Psoas muscle (tissue), 8 donors: ENCODE results near the gene CCND1. TPM values are rescaled to one million over a fixed set of nuclear protein-coding genes. Genes with fewer than 3 reads are reported as not detected.

Source experiments
- ATAC-seq, 4 donors: fragments of 200-7000 bp; cut with Tn5 transposase; one replicate each; pipeline ENCODE4 v1.9.1; 2020; ENCODE audit warnings: moderate library complexity in 3 of 4, mild to moderate bottlenecking in 2 of 4
- DNase-seq, 2 donors: peaks; one replicate each; pipeline ENCODE4 v3.0.0-alpha.2; 2020
- H3K27ac ChIP-seq: fragments of 200-600 bp; one replicate; pipeline ENCODE4 v1.8.0; 2022
- H3K27me3 ChIP-seq, 3 donors: fragments of 200-600 bp in 1 of 3; one replicate each; pipeline versions ENCODE4 v1.6.1 to v1.8.0; 2013 to 2022; ENCODE audit warnings: low read length in 2 of 3, mild to moderate bottlenecking in 2 of 3, moderate library complexity in 1 of 3; ENCODE audit not compliant: insufficient read depth in 3 of 3
- H3K36me3 ChIP-seq, 2 donors: fragments of 200-600 bp in 1 of 2; one replicate each; pipeline versions ENCODE4 v1.6.1 to v1.8.0; 2013 to 2022; ENCODE audit warnings: low read depth in 1 of 2, mild to moderate bottlenecking in 1 of 2, moderate library complexity in 1 of 2; ENCODE audit not compliant: insufficient read depth in 1 of 2
- H3K4me1 ChIP-seq: fragments of 200-600 bp; one replicate; pipeline ENCODE4 v1.8.0; 2022
- H3K4me3 ChIP-seq: fragments of 200-600 bp; one replicate; pipeline ENCODE4 v1.8.0; 2022; ENCODE audit warnings: mild to moderate bottlenecking
- H3K9me3 ChIP-seq: fragments of 200-600 bp; one replicate; pipeline ENCODE4 v1.8.0; 2022
- CTCF ChIP-seq: fragments of 200-600 bp; IDR thresholded peaks from one replicate; pipeline ENCODE4 v1.8.0; 2022; ENCODE audit warnings: antibody characterized with exemption
- WGBS, 3 donors: extraction: QIAGEN DNeasy Blood & Tissue Kit; methylation state at CpG; one replicate each; pipeline versions ENCODE4 v1.1.6 to v1.1.7; 2013; 5-methylcytosine and 5-hydroxymethylcytosine counted together
- intact Hi-C, 2 donors: fragments of 100-400 bp; cut with DNase I; formaldehyde crosslinking; loops; one replicate each; pipeline versions ENCODE4 v1.11.0 to v1.14.2; 2022
- polyA plus RNA-seq, 3 donors: library from polyadenylated mRNA; stranded (reverse); fragments of 200-250 nt; gene quantifications; one replicate each; pipeline ENCODE4 v1.2.3, GENCODE V29; 2013
- total RNA-seq, 4 donors: library from RNA; stranded (reverse); fragmentation: NEBNext Ultra II Directional in 2 of 4; extraction: Animal tissue kit (Norgen Biotek cat#: 25700) in 2 of 4; gene quantifications; one replicate each; pipeline versions ENCODE4 v1.2.1 to v1.2.4, GENCODE V29; 2021 to 2023
- donor health status: healthy with polysubstance abuse.
- donor health status: DM: no; HTN: no; CAD: no; lungs with moderate emphysema.
- donor health status: Bipolar disorder and iron deficiency.
- donor health status: healthy.
- donor health status: DM: yes; HTN: yes; CAD: no.
- donor health status: DM: no; HTN: no; CAD: no.
- donor health status: DM: no; HTN: no; CAD: no.
- donor health status: DM: yes; HTN: yes; CAD: no.

Gene CCND1
- total and polyA plus RNA-seq, 7 donors = 1.8 to 11.3 (median 6.5) TPM

GRCh38 chr11:69683764-69684333 is 42.9 kb downstream of the CCND1 start:
- intact Hi-C loops = loop anchor here (2.0 kb wide), 2 partner anchors 511 to 513 kb away; no protein-coding TSS in a partner anchor
- no peaks in the 10 kb centered on the region for H3K27me3 ChIP-seq
- no peaks in the 10 kb centered on the region for H3K4me1 ChIP-seq
- DNase-seq (no peak), ATAC-seq (no peak)
- H3K36me3 ChIP-seq = no peaks in the 10 kb centered on the region
- no peak for TF ChIP-seq CTCF
- no peak overlapping the region for H3K4me3 ChIP-seq
- WGBS, 3 donors = 64 to 69% (median 64%) methylated on average over 9 of the region's 9 CpGs
- H3K27ac ChIP-seq = no peak overlapping the region
- H3K9me3 ChIP-seq = no peaks in the 10 kb centered on the region

GRCh38 chr11:69684651-69685050 is 43.7 kb downstream of the CCND1 start:
- intact Hi-C loops = loop anchor here (2.0 to 5.0 kb wide), 4 partner anchors 118 to 512 kb away; no protein-coding TSS in a partner anchor
- WGBS, 3 donors = 70 to 79% (median 73%) methylated on average over 10 to 11 of the region's 11 CpGs
- no peak for DNase-seq
- no peak overlapping the region for H3K27ac ChIP-seq
- H3K4me1 ChIP-seq = no peaks in the 10 kb centered on the region
- H3K4me3 ChIP-seq = no peak overlapping the region
- TF ChIP-seq CTCF = no peak
- H3K9me3 ChIP-seq = no peaks in the 10 kb centered on the region
- H3K27me3 ChIP-seq = no peaks in the 10 kb centered on the region
- H3K36me3 ChIP-seq = no peaks in the 10 kb centered on the region
- ATAC-seq = no peak

- no peak for TF ChIP-seq CTCF
- H3K4me3 ChIP-seq = no peak overlapping the region
- H3K36me3 ChIP-seq = no peaks in the 10 kb centered on the region
- H3K27ac ChIP-seq = no peak overlapping the region
- no peak for DNase-seq
- WGBS, 3 donors = 64 to 65% (median 64%) methylated on average over 8 of the region's 8 CpGs
- H3K27me3 ChIP-seq = no peaks in the 10 kb centered on the region
- ATAC-seq = no peak
- intact Hi-C loops = loop anchor here (2.0 to 5.0 kb wide), 4 partner anchors 117 to 511 kb away; no protein-coding TSS in a partner anchor
- H3K4me1 ChIP-seq = no peaks in the 10 kb centered on the region
- H3K9me3 ChIP-seq = no peaks in the 10 kb centered on the region
These were observed 44.4 kb downstream of the CCND1 start for GRCh38 chr11:69685348-69685747.

- DNase-seq (no peak), ATAC-seq (no peak)
- no peak overlapping the region for H3K4me3 ChIP-seq
- H3K27me3 ChIP-seq = peaks cover 0 to 7% (median 0%) of the 10 kb centered on the region in 3 donors
- intact Hi-C loops = loop anchor here (1.0 to 5.0 kb wide), 3 partner anchors 116 to 204 kb away; no protein-coding TSS in a partner anchor
- no peaks in the 10 kb centered on the region for H3K9me3 ChIP-seq
- no peak for TF ChIP-seq CTCF
- WGBS, 3 donors = 70 to 79% (median 71%) methylated on average over 12 to 13 of the region's 13 CpGs
- H3K36me3 ChIP-seq = no peaks in the 10 kb centered on the region
- H3K4me1 ChIP-seq = no peaks in the 10 kb centered on the region
- no peak overlapping the region for H3K27ac ChIP-seq
These were observed 45.5 kb downstream of the CCND1 start for GRCh38 chr11:69686452-69686851.
